ENCODE results near the gene MAML2.

GRCh38 chr11:96126917-96127595, 215.9 kb downstream of the MAML2 start:
- TF ChIP-seq GATA3 (IDR thresholded peaks at IDR 0.05; ENCODE audit: low read depth, low read length) (no peak), GATA2 (IDR thresholded peaks at IDR 0.05; ENCODE audit: low read depth, low read length) (no peak)
